Measurements from ENCODE around the gene RIF1. TPM values are rescaled to one million over a fixed set of nuclear protein-coding genes. Genes with fewer than 3 reads are reported as not detected.

Gene RIF1
- total and polyA plus RNA-seq, 5 donors from 2014 or later: 19.0 to 40.2 (median 25.3) TPM

- ATAC-seq (ENCODE audit: low read depth in 2 of 2) (no peak), DNase-seq (no peak)
- Histone ChIP-seq H3K36me3 (ENCODE audit: control insufficient read depth, insufficient read depth, low read length) (no peaks in the 10 kb centered on the region), H3K4me3 (ENCODE audit: low read depth, low read length) (no peak overlapping the region), H3K27ac (ENCODE audit: insufficient read depth, low read length, poor library complexity, severe bottlenecking) (no peak overlapping the region), H3K9me3 (ENCODE audit: control insufficient read depth in 2 of 2, low read length in 2 of 2) (no peaks in the 10 kb centered on the region), H3K27me3 (ENCODE audit: control insufficient read depth, insufficient read depth, low read length) (no peaks in the 10 kb centered on the region), H3K4me1 (ENCODE audit: control insufficient read depth, insufficient read depth, low read length, poor library complexity, severe bottlenecking) (no peaks in the 10 kb centered on the region)
- H3K9me3 Mint-ChIP-seq: peaks cover 0 to 2% (median 0%) of the 10 kb centered on the region in 7 donors
- no peaks in the 10 kb centered on the region for H3K36me3 Mint-ChIP-seq
- H3K4me3 Mint-ChIP-seq: no peak overlapping the region
- H3K27me3 Mint-ChIP-seq: no peaks in the 10 kb centered on the region
- no peak overlapping the region for H3K27ac Mint-ChIP-seq
- H3K4me1 Mint-ChIP-seq: peaks cover 0 to 4% (median 2%) of the 10 kb centered on the region in 4 donors
Measured at GRCh38 chr2:151381266-151381665, 28.4 kb upstream of the RIF1 start.

GRCh38 chr2:151388011-151388410 is 21.7 kb upstream of the RIF1 start:
- H3K9me3 Mint-ChIP-seq: peaks cover 0 to 1% (median 0%) of the 10 kb centered on the region in 7 donors
- no peaks in the 10 kb centered on the region for H3K36me3 Mint-ChIP-seq
- Histone ChIP-seq H3K36me3 (ENCODE audit: control insufficient read depth, insufficient read depth, low read length) (no peaks in the 10 kb centered on the region), H3K27me3 (ENCODE audit: control insufficient read depth, insufficient read depth, low read length) (no peaks in the 10 kb centered on the region), H3K4me3 (ENCODE audit: low read depth, low read length) (no peak overlapping the region), H3K9me3 (ENCODE audit: control insufficient read depth in 2 of 2, low read length in 2 of 2) (no peaks in the 10 kb centered on the region), H3K4me1 (ENCODE audit: control insufficient read depth, insufficient read depth, low read length, poor library complexity, severe bottlenecking) (no peaks in the 10 kb centered on the region), H3K27ac (ENCODE audit: insufficient read depth, low read length, poor library complexity, severe bottlenecking) (no peak overlapping the region)
- H3K4me3 Mint-ChIP-seq: no peak overlapping the region
- H3K27ac Mint-ChIP-seq: no peak overlapping the region
- H3K4me1 Mint-ChIP-seq: no peaks in the 10 kb centered on the region
- H3K27me3 Mint-ChIP-seq: peaks cover 9% of the 10 kb centered on the region
- DNase-seq (no peak), ATAC-seq (ENCODE audit: low read depth in 2 of 2) (no peak)

DNA sequence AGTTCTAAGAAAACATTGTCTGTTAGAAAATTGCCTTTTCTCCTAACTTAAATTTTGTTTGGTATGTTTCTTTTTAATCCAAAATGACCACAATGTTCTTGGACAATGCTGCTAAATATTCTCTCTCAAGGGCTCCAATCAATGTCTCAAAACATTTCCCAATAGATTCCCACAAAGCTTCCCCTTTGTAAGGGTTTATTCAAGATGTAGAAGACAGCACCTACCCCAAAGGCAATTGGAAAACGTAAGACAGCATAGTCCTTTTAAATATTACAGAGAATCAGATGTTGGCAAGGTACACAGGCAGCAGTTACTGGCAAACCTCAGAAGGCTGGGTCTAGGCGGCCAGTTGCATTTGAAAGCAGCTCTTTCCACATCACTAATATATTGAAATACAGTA is 18.3 kb upstream of the RIF1 start:
- H3K4me3 ChIP-seq (ENCODE audit: low read depth, low read length): no peak overlapping the region

GRCh38 chr2:151394509-151394908 is 15.2 kb upstream of the RIF1 start:
- H3K36me3 Mint-ChIP-seq: no peaks in the 10 kb centered on the region
- Histone ChIP-seq H3K4me1 (ENCODE audit: control insufficient read depth, insufficient read depth, low read length, poor library complexity, severe bottlenecking) (no peaks in the 10 kb centered on the region), H3K9me3 (ENCODE audit: control insufficient read depth in 2 of 2, low read length in 2 of 2) (no peaks in the 10 kb centered on the region), H3K36me3 (ENCODE audit: control insufficient read depth, insufficient read depth, low read length) (no peaks in the 10 kb centered on the region), H3K27me3 (ENCODE audit: control insufficient read depth, insufficient read depth, low read length) (peaks cover 3% of the 10 kb centered on the region), H3K4me3 (ENCODE audit: low read depth, low read length) (no peak overlapping the region), H3K27ac (ENCODE audit: insufficient read depth, low read length, poor library complexity, severe bottlenecking) (no peak overlapping the region)
- H3K27ac Mint-ChIP-seq: no peak overlapping the region
- no peaks in the 10 kb centered on the region for H3K4me1 Mint-ChIP-seq
- peaks cover 0 to 1% (median 0%) of the 10 kb centered on the region in 7 donors for H3K9me3 Mint-ChIP-seq
- no peak overlapping the region for H3K4me3 Mint-ChIP-seq
- ATAC-seq (ENCODE audit: low read depth in 2 of 2) (no peak), DNase-seq (no peak)
- H3K27me3 Mint-ChIP-seq: peaks cover 24% of the 10 kb centered on the region

More for the DNA sequence above, 18.3 kb upstream of the RIF1 start:
- Mint-ChIP-seq H3K4me1 (no peaks in the 10 kb centered on the region), H3K27me3 (peaks cover 18% of the 10 kb centered on the region), H3K36me3 (no peaks in the 10 kb centered on the region), H3K4me3 (no peak overlapping the region), H3K9me3 (peaks cover 0 to 1% (median 0%) of the 10 kb centered on the region in 7 donors), H3K27ac (no peak overlapping the region)
- H3K9me3 ChIP-seq (ENCODE audit: control insufficient read depth in 2 of 2, low read length in 2 of 2): no peaks in the 10 kb centered on the region
- H3K4me1 ChIP-seq (ENCODE audit: control insufficient read depth, insufficient read depth, low read length, poor library complexity, severe bottlenecking): no peaks in the 10 kb centered on the region
- no peak overlapping the region for H3K27ac ChIP-seq (ENCODE audit: insufficient read depth, low read length, poor library complexity, severe bottlenecking)
- ATAC-seq (ENCODE audit: low read depth in 2 of 2) (no peak), DNase-seq (no peak)
- no peaks in the 10 kb centered on the region for H3K36me3 ChIP-seq (ENCODE audit: control insufficient read depth, insufficient read depth, low read length)
- H3K27me3 ChIP-seq (ENCODE audit: control insufficient read depth, insufficient read depth, low read length): no peaks in the 10 kb centered on the region

DNA sequence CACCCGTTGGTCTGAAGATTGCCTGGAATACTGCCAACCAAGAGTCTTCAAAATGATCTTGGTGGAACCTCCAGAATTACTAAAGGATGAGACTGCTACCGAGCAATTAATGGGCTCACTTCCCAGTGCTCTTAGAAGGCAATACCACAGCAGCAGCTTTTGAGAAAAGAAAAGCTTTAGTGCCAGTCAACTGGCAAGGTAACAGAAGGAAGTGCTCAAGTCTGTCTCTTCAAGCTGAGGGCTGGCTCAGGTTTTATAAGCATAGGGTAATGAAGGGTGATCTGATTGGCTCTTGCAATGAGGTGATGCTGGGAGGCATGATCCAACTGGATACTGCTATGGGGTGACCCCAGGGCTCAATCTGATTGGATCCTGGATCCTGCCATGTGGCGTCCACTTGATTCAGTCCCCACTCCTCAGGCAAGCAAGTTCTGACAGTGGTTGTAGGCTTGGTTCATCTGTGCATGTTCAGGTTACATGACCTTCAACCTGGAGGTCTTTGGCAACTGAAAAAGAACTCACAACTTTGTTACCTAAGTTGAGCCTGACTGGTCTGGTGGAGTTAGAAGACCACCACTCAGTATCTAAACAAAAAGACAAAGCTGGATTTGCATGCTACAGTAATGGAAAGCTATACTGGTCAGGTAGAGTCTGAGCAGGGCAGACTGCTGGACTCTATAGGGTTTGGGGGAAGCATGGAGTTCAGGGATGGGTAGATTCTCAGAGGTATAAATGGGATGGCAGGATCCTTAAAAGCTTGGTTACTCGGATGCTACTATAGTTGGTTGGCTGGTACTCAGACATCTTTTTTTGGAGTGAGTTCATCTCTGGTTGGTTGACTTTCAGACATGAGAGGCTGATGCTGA is 14.0 kb upstream of the RIF1 start:
- Histone ChIP-seq H3K36me3 (ENCODE audit: control insufficient read depth, insufficient read depth, low read length) (no peaks in the 10 kb centered on the region), H3K4me3 (ENCODE audit: low read depth, low read length) (no peak overlapping the region), H3K4me1 (ENCODE audit: control insufficient read depth, insufficient read depth, low read length, poor library complexity, severe bottlenecking) (no peaks in the 10 kb centered on the region), H3K27me3 (ENCODE audit: control insufficient read depth, insufficient read depth, low read length) (peaks cover 3% of the 10 kb centered on the region), H3K27ac (ENCODE audit: insufficient read depth, low read length, poor library complexity, severe bottlenecking) (no peak overlapping the region), H3K9me3 (ENCODE audit: control insufficient read depth in 2 of 2, low read length in 2 of 2) (no peaks in the 10 kb centered on the region)
- H3K27me3 Mint-ChIP-seq: peaks cover 19% of the 10 kb centered on the region
- H3K36me3 Mint-ChIP-seq: no peaks in the 10 kb centered on the region
- no peak for DNase-seq
- ATAC-seq (ENCODE audit: low read depth in 2 of 2): no peak
- H3K9me3 Mint-ChIP-seq: no peaks in the 10 kb centered on the region
- no peak overlapping the region for H3K4me3 Mint-ChIP-seq
- no peak overlapping the region for H3K27ac Mint-ChIP-seq
- no peaks in the 10 kb centered on the region for H3K4me1 Mint-ChIP-seq

GRCh38 chr2:151399981-151400380 is 9.7 kb upstream of the RIF1 start:
- no peak overlapping the region for H3K27ac ChIP-seq (ENCODE audit: insufficient read depth, low read length, poor library complexity, severe bottlenecking)
- H3K36me3 Mint-ChIP-seq: no peaks in the 10 kb centered on the region
- no peak overlapping the region for H3K4me3 ChIP-seq (ENCODE audit: low read depth, low read length)
- H3K27ac Mint-ChIP-seq: no peak overlapping the region
- H3K36me3 ChIP-seq (ENCODE audit: control insufficient read depth, insufficient read depth, low read length): no peaks in the 10 kb centered on the region
- no peak for DNase-seq
- H3K9me3 ChIP-seq (ENCODE audit: control insufficient read depth in 2 of 2, low read length in 2 of 2): no peaks in the 10 kb centered on the region
- no peaks in the 10 kb centered on the region for H3K4me1 ChIP-seq (ENCODE audit: control insufficient read depth, insufficient read depth, low read length, poor library complexity, severe bottlenecking)
- H3K27me3 Mint-ChIP-seq: peaks cover 10% of the 10 kb centered on the region
- no peaks in the 10 kb centered on the region for H3K9me3 Mint-ChIP-seq
- peaks cover 3% of the 10 kb centered on the region for H3K27me3 ChIP-seq (ENCODE audit: control insufficient read depth, insufficient read depth, low read length)
- ATAC-seq (ENCODE audit: low read depth in 2 of 2): no peak
- H3K4me1 Mint-ChIP-seq: no peaks in the 10 kb centered on the region
- H3K4me3 Mint-ChIP-seq: no peak overlapping the region

DNA sequence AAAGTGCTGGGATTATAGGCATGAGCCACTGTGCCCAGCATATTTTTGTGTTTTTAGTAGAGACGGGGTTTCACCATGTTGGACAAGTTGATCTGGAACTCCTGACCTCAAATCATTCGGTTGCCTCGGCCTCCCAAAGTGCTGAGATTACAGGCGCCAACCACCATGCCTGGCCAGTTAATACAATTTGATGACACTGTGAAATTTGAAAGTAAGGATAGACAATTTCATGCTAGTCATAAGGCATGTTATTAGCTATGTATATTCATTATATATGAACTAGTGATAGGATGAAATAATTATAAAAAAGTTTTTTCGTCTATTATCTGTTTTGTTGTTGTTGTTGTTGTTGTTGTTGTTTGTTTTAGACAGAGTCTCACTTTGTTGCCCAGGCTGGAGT is 8.6 kb upstream of the RIF1 start:
- H3K36me3 Mint-ChIP-seq: no peaks in the 10 kb centered on the region
- H3K9me3 ChIP-seq (ENCODE audit: control insufficient read depth in 2 of 2, low read length in 2 of 2): no peaks in the 10 kb centered on the region
- no peak overlapping the region for H3K4me3 ChIP-seq (ENCODE audit: low read depth, low read length)
- DNase-seq: no peak
- H3K4me3 Mint-ChIP-seq: no peak overlapping the region
- H3K4me1 ChIP-seq (ENCODE audit: control insufficient read depth, insufficient read depth, low read length, poor library complexity, severe bottlenecking): no peaks in the 10 kb centered on the region
- ATAC-seq (ENCODE audit: low read depth in 2 of 2): no peak
- H3K36me3 ChIP-seq (ENCODE audit: control insufficient read depth, insufficient read depth, low read length): no peaks in the 10 kb centered on the region
- peaks cover 3% of the 10 kb centered on the region for H3K27me3 ChIP-seq (ENCODE audit: control insufficient read depth, insufficient read depth, low read length)
- peaks cover 12% of the 10 kb centered on the region for H3K27me3 Mint-ChIP-seq
- H3K4me1 Mint-ChIP-seq: no peaks in the 10 kb centered on the region
- H3K27ac ChIP-seq (ENCODE audit: insufficient read depth, low read length, poor library complexity, severe bottlenecking): no peak overlapping the region
- H3K9me3 Mint-ChIP-seq: no peaks in the 10 kb centered on the region
- no peak overlapping the region for H3K27ac Mint-ChIP-seq

GRCh38 chr2:151403914-151404313 is 5.8 kb upstream of the RIF1 start:
- H3K36me3 Mint-ChIP-seq: no peaks in the 10 kb centered on the region
- H3K27ac Mint-ChIP-seq: no peak overlapping the region
- Histone ChIP-seq H3K4me3 (ENCODE audit: low read depth, low read length) (no peak overlapping the region), H3K36me3 (ENCODE audit: control insufficient read depth, insufficient read depth, low read length) (no peaks in the 10 kb centered on the region), H3K4me1 (ENCODE audit: control insufficient read depth, insufficient read depth, low read length, poor library complexity, severe bottlenecking) (no peaks in the 10 kb centered on the region), H3K27me3 (ENCODE audit: control insufficient read depth, insufficient read depth, low read length) (no peaks in the 10 kb centered on the region), H3K9me3 (ENCODE audit: control insufficient read depth in 2 of 2, low read length in 2 of 2) (no peaks in the 10 kb centered on the region), H3K27ac (ENCODE audit: insufficient read depth, low read length, poor library complexity, severe bottlenecking) (no peak overlapping the region)
- no peaks in the 10 kb centered on the region for H3K4me1 Mint-ChIP-seq
- ATAC-seq (ENCODE audit: low read depth in 2 of 2) (no peak), DNase-seq (no peak)
- peaks cover 4% of the 10 kb centered on the region for H3K27me3 Mint-ChIP-seq
- no peak overlapping the region for H3K4me3 Mint-ChIP-seq
- H3K9me3 Mint-ChIP-seq: no peaks in the 10 kb centered on the region
